Measurements from ENCODE around the gene FSTL4.

Gene FSTL4

GRCh38 chr5:133356984-133357421 lies 255.3 kb downstream of the FSTL4 start:
- DNase-seq (ENCODE audit: insufficient read length, low spot score) (no peak), FAIRE-seq (no peak)

DNA sequence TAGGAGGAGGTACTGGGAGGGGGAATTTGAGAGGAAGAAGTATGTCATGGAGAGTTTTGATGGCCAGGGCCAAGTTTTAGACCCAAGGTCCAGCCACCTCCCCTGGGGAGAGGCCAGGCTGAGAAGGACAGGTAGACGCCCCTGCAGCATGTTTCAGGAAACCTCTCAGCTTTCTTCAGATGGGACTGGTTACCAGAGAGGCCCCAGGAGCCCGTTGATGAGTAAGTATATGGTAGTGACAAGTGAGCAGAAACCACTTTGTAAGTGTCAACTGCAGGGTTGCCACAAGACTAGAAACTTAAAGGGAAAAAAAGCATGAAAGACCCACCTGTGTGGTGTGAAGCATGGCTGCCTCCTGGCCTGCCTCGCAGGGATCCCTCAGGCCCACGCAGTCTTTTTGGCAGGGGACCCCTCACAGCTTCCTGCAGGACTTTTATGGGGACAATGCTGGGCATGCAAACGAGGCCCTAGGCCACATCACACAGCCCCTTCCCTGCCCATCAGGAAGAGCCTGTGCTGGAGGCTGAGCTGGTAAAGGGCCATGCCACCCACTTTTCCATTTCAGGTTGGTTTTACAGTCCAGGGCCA lies 255.9 kb downstream of the FSTL4 start:
- DNase-seq (ENCODE audit: insufficient read length, low spot score) (no peak), FAIRE-seq (no peak)

DNA sequence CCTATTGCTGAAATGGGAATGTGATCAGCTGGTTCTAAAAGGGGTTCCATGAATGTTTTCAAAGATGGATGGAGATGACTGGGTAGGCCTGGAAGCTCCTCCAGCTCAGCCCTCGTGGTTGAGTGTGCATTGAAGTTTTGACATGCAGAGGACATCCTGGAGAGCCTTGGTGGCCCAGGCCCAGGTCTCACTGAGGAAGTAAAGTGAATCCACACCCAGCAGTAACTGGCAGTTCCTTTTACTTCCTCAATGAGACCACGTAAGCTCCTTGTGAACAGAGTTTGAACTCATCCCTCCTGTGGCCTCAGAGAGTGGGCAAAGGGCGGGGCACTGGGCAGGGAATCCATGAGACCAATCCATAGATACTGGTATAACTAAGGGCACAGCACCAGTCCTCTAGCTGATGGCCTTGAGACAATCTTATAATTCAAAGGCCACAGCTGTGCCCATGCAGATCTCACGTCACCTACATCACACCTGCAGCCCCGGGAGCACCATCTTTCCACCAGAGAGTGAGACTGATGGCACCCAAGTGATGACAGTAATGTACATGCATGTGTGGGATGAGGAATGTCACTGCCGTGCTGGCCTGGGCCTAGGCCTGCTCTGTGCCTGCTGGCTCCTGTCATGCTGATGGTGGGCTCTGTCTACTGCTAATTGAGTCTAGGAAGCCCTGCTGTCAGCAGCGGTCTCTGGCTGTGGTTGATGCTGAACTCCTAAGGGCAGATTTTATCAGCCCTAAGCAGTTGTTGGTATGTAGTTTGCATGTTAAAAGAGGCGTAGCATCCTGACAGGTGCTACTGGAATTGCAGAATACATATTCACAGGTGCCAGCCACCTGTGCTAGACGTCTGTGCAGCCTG lies 257.8 kb downstream of the FSTL4 start:
- no peak for DNase-seq (ENCODE audit: insufficient read length, low spot score)
- no peak for FAIRE-seq

DNA sequence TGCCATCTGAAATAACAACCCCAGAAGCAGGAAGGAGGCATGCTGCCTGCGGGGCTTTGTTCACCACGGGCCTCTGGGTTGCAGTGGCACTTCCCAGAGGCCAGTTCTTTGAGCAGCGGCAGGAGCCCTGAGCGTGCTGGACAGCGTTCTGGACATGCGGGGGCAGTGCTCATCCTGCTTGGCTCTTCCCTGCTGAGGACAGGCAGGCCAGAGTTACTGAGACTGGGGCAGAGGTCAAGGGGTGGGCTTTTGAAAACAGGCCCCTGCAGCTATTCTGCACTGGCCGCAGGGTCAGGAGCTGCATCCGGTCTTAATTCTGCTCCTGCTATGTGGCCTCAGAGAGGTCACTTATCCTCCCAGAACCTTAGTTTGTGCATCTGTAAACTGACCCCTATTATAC lies 258.6 kb downstream of the FSTL4 start:
- DNase-seq (ENCODE audit: insufficient read length, low spot score) (no peak), FAIRE-seq (no peak)

DNA sequence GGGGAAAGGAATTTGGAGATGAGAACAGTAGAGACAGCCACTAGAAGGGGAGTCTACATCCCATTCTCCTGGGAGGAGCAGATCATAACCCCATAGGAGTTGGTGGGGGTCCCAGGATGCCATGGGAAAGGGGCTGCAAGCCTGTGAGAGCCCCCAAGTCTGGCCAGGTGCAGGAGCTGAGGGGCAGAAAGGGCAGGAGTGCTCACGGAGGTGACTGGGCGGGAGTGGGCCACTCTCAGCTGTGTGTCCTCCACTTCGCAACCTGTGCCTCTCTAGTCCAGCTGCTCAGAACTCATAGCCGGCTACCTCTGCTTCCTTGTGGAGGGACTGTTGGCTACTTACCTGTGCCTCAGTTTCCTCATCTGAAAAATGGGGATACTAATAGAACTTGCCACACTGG lies 263.9 kb downstream of the FSTL4 start:
- FAIRE-seq (no peak), DNase-seq (ENCODE audit: insufficient read length, low spot score) (no peak)

DNA sequence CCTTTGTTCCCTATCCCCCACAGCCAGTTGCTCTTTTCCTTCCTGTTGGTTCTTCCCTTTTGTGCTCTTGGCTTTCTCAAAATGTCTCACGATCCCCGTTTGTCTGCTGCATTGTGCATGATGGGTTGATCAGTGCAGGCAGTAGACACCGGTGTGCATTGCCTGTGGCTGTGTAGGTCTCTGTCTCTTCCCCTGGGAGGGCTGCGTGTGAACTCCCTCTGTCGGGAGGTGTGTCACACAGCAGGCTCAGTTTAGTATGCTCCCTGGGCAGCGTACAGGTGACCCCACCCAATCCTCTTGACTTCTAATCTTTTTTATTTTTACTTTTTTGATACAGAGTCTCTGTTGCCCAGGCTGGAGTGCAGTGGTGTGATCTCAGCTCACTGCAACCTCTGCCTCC lies 265.3 kb downstream of the FSTL4 start:
- no peak for DNase-seq (ENCODE audit: insufficient read length, low spot score)
- FAIRE-seq = no peak

DNA sequence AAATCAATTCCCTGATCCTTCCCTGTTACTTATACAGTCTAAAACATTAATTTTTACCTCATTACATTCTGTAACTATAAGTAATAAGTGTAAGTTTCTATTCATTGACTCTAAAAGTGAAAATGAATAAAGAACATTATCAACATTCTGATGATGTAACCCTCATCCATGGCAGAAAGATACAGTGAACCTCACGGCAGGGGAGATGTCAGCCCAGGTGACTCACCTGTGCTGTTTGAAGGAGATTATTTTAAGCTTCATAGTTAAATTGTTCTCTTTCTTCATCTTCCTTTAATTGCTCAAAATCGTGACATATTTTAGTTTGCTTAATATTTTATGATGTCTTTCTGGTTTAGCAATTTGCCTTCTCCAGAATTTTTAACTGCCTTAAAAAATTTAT lies 268.1 kb downstream of the FSTL4 start:
- no peak for FAIRE-seq
- DNase-seq (ENCODE audit: insufficient read length, low spot score) = no peak

DNA sequence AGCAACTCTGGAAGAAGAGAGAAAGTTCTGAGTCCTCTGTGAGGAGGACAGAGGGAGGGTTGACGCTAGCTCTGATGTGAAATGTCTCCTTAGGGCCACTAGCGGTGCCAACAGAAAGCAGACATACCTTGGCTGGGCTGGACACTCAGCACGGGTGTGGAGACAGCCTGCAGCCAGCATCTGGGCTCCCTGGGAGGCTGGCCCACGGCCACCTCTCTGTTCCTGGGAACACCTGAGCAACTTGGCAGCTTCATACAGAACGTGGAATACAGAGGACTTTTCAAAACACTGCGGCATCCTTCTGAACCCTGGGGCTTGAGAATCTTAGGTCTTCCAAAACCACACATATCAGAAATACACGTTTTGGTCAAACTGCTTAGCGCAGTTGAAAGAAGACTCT lies 269.1 kb downstream of the FSTL4 start:
- no peak for FAIRE-seq

DNA sequence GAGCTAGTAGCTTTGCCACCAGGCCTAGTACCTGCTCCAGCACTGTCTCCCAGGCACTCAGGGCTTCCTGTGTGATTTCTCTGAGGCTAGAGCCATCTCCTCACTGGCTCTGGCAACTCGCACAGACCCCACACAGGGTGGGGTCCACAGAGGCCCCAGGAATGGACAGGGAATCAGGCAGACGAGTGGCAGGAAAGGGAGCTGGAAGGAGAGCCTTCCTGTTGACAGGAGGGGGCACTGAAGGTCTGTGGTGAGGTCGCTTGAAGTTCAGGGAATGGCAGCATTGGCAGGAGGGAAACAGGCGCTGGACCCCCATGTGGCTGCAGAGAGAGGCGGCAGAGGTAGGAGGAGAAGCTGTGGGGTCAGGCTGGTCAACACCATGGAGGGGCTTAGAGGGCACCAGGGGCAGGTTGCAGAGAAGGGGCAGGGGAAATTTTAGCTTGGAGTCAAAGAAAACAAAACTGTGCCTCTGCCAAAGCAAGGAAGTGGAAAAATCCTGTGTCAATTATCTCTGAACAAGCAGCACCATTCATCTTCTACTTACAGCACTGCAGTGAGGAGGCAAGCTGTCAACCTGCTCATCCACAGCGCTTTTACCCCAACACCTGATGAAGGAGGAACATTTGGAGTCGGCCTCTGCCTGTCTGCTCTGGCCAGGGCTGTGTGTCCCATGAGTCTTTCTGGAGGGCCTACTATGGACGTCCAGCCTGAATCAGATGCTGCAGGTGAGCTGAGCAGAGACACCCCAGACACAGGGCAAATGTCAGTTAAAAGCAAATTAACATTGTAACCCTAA lies 270.2 kb downstream of the FSTL4 start:
- FAIRE-seq = no peak

More for the DNA sequence above, 269.1 kb downstream of the FSTL4 start:
- no peak for DNase-seq (ENCODE audit: insufficient read length, low spot score)

DNA sequence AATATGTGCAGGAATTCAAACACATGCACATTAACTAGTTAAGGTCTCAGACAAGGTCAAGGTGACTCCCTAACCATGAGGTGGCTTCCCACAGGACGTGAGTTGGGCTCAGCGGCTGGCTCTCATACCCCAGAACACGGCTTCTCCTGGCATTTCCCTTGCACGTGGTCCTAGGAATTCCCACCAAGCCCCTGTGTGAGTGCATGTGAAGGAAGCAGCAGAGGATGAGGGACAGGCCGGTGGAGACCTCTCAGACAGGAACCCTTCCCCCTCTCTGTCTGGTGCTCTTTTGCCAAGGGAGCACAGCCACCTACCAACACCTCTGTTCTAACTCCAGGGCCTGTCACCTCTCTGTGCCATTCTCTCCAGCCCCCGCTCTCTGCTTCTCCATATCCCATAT lies 271.0 kb downstream of the FSTL4 start:
- DNase-seq (ENCODE audit: insufficient read length, low spot score) (no peak), FAIRE-seq (no peak)

More for the DNA sequence above, 270.2 kb downstream of the FSTL4 start:
- DNase-seq (ENCODE audit: insufficient read length, low spot score) = no peak

DNA sequence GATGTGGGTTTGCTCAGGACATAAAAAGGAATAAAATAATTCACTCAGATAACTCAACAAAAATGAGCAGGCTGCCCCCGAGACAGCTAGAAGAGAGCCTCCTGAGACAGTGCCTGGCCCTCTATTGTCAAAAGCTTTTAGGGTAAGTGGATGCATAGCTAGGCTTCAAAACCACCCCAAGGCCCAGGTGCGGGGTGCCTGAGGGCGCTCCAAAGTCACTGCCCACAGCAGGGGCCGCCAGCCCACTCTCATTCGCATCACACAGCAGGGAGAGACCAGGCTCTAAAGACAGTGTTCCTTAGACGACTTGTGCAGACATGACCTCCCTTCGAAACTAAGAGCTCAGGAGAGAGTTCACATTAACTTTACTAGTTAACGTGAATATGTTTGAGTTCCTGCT lies 271.5 kb downstream of the FSTL4 start:
- DNase-seq (ENCODE audit: insufficient read length, low spot score) (no peak), FAIRE-seq (no peak)

DNA sequence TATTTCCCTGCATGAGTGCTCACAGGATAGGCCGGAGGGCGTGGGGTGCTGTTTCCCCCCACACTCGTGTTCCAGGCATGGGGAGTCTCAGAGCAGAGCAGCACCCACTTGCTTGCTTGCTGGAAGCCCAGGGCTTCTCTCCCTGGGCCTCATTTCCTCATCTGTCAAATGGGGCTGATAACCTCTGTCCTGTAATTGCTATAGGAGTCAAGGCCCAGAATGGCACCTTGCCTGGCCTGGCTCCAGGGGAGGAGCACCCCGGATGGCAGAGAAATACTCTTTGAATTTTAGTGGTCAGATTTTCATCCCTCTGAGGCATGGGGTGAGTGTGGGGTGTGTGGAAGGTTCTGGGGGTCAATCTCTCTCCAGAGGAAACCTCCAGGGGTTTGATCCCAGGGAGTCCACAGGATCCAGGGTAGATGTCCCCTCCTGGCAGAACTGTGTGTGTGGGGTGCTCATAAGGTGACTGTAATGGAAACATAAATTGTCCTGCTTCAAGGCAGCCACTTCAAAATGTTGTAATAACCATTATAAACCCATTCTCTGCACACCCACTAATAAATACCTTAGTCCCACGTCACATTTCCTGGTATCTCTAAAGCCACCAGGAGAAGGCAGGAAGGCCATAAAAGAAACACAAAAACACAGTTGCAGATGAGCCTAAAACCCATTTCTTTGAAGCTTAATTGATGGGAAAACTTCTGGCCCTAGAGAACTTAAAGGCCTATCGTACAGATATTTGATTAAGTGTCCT lies 272.2 kb downstream of the FSTL4 start:
- FAIRE-seq (no peak), DNase-seq (ENCODE audit: insufficient read length, low spot score) (no peak)

DNA sequence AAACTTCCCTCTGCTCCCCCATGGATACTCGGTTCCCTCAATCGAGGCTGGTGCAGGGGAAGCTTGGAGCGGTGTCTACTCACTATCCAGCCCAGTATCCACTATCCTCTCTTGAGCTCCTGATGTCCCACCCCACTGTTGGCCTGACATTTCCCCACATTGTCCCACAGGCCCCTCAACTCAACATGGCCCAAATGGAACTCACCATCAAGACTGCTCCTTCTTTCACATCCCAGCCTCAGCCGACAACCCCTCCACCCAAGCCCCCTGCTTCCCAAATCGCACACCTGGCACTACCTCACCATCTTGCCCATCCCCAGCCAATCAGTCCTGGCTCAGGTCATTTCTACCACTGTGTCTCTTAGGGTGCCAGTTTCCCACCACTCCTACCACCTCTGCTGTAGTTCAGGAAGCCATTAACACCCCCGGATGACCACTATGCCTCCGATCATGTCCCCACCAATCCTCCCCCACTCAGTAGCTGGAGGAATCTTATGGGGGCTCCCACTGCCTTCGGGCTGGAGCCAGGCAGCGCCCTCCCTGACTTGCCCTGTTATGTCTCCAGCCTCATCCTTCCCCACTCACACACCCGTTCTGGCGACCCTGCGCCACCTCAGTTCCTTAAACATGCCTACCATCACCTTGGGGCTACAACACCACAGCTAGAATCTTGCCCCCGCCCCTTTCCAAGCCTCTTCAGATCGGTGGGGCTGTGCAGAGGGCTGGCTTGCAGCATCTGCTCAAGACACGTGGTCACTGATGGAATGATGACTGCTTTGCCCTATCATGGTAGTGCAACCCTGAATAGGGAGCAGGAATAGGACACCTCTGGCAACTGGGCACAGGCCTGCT lies 273.6 kb downstream of the FSTL4 start:
- DNase-seq (ENCODE audit: insufficient read length, low spot score) (no peak), FAIRE-seq (no peak)

DNA sequence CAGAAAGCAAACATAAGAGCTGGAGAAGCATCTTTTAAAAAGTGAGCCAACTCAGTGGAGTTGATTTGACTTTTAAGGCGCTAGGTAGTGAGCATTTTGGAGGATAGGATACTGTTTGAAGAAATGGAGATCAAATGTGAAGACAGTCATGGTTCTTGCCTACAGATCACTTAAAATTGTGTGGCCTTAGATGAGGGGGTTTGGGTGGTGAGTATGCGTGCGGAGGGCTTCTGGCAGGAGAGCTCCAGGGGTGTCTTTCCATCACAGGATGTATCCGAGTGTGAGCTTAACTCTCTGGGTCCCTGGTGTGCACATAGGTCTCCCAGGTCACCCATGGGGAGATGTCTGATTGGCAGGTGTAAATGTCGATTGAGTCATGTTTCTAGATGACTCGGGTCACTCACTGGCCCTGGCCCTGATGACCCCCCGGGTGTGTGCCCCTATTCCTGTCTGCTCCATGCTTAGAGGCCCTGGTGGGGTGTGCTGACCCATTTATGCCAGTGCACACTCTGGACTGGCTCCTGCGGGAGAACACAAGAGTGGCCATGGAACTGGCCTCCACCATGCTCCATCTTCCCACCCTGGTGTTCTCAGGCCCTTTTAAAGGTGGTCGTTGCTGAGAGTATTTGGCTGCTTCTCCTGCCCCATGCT lies 274.4 kb downstream of the FSTL4 start:
- DNase-seq (ENCODE audit: insufficient read length, low spot score) (no peak), FAIRE-seq (no peak)

DNA sequence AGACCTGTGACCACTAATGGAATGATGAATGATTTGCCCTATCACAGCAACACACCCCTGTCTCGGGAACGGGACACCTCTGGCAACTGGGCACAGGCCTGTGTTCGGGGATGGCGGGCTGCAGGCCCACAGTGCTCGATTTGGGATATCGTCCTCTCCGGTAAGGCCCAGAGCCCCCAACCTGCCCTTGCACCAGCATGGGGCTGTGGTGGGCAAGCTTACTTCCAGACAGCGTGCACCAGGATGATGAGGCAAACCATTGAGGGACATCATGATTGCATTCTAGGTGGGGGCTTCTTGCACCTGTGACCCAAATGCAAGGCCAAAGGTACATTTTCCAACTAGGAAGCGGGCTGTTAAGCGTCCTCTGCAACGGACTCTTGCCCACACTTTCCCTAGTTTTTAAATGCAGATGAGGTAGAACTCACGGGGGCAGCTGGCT lies 275.4 kb downstream of the FSTL4 start:
- DNase-seq (ENCODE audit: insufficient read length, low spot score) (no peak), FAIRE-seq (no peak)

DNA sequence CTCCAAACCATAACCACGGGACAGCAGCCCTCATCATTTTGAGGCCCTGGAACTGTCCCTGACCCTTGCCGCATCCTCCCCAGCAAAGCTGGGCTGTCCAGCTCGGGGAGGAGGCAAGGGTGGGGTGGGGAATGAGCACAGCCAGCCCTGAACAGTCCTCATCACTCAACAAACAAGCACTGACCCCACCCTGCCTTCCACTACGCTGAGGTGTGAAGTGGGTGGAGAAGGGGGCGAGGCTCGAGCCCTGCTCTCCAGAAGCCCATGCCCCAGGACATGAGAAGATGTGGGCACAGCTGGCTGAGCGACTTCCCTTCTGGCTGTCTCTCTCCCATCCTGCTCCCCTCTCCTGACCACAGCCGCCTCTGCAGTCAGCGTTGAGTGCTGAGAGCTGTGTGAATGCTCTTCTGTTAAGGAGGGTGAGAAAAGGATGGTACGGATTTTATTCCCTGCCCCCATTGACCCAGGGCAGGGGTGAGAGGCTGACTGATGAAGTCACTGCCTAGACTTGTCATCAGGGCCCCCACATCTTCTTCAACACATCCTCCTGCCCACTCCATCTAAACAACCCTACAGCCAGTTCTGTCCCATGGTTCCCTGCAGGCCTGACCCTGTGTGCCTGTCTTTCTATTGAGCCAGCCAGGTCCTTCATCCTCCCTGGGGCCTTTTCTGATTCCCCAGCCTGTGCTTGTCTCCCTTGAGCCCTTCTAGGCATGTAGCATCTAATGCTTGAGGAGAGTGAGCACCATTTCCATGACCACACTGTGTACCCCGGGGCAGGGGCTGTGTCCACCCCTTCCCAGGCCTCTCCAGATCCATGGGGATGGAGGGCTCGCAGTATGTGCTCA lies 276.0 kb downstream of the FSTL4 start:
- DNase-seq (ENCODE audit: insufficient read length, low spot score) (no peak), FAIRE-seq (no peak)

GRCh38 chr5:133334796-133335639 lies 277.3 kb downstream of the FSTL4 start:
- FAIRE-seq (no peak), DNase-seq (ENCODE audit: insufficient read length, low spot score) (no peak)

Data from GM19239 (cell line).